Measurements from ENCODE around the gene MYRF. TPM values are rescaled to one million over a fixed set of nuclear protein-coding genes. Genes with fewer than 3 reads are reported as not detected.

Gene MYRF
- total and polyA plus RNA-seq, 11 donors = 0.11 to 41.2 (median 0.25) TPM; not detected in 2

DNA sequence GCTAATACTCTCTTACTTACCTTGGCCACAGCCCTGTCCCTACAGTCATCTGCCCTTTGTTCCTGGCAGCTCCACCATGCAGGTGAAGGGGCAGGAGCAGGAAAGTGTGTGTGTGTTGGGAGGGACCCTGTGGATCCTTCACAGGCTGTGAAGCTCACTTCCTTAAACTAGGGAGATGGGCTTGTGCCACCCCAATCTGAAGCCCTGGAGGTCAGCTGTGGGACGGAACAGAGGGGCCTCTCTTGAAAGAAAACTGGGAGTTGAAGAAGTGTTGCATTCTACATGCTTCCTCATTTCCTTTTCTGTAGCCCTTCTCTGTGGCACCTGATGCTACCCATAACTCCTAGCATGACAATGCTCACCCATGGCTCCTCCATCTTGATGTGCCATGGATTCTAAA lies 52.7 kb downstream of the MYRF start:
- intact Hi-C loops (cut with DNase I) = no loop called here
- H3K9me3 ChIP-seq = no peaks in the 10 kb centered on the region
- H3K36me3 ChIP-seq = peaks cover 0 to 82% (median 59%) of the 10 kb centered on the region in 9 donors
- peaks cover 0 to 7% (median 0%) of the 10 kb centered on the region in 12 donors for H3K4me1 ChIP-seq
- no peak overlapping the region for H3K4me3 ChIP-seq
- DNase-seq (no peak), ATAC-seq (no peak)
- 75 to 100% (median 98%) methylated on average over 1 of the region's 1 CpG for WGBS, 4 donors
- no peak overlapping the region for H3K27ac ChIP-seq
- no peak for TF ChIP-seq POLR2A (IDR thresholded peaks at IDR 0.05)
- TF ChIP-seq, protein P1, sequence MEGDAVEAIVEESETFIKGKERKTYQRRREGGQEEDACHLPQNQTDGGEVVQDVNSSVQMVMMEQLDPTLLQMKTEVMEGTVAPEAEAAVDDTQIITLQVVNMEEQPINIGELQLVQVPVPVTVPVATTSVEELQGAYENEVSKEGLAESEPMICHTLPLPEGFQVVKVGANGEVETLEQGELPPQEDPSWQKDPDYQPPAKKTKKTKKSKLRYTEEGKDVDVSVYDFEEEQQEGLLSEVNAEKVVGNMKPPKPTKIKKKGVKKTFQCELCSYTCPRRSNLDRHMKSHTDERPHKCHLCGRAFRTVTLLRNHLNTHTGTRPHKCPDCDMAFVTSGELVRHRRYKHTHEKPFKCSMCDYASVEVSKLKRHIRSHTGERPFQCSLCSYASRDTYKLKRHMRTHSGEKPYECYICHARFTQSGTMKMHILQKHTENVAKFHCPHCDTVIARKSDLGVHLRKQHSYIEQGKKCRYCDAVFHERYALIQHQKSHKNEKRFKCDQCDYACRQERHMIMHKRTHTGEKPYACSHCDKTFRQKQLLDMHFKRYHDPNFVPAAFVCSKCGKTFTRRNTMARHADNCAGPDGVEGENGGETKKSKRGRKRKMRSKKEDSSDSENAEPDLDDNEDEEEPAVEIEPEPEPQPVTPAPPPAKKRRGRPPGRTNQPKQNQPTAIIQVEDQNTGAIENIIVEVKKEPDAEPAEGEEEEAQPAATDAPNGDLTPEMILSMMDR (IDR thresholded peaks at IDR 0.05) = no peak
- H3K27me3 ChIP-seq = no peaks in the 10 kb centered on the region

DNA sequence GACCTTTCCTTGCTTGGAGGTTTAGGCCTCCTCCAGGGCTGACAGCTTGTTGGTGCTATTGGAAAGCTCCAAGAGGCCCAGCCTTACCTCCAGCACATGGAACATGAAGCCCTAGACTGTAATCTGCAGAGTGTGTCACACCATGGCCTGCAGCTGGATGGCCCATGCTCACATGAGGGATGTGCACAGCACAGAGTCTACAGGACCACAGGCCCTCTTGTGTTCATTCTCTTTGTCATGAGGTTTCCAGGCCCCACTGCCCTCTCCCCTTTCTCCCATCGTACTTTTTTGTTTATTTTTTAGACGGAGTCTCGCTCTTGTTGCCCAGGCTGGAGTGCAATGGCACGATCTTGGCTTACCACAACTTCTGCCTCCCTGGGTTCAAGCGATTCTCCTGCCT lies 54.3 kb downstream of the MYRF start:
- Histone ChIP-seq H3K27me3 (no peaks in the 10 kb centered on the region), H3K9me3 (no peaks in the 10 kb centered on the region), H3K4me1 (peaks cover 0 to 7% (median 0%) of the 10 kb centered on the region in 12 donors), H3K36me3 (peaks cover 0 to 96% (median 75%) of the 10 kb centered on the region in 9 donors), H3K4me3 (no peak overlapping the region), H3K27ac (no peak overlapping the region)
- DNase-seq (no peak), ATAC-seq (no peak)
- TF ChIP-seq, protein P1 (IDR thresholded peaks at IDR 0.05) = no peak
- TF ChIP-seq POLR2A (IDR thresholded peaks at IDR 0.05) = no peak
- intact Hi-C loops (cut with DNase I) = no loop called here
- WGBS, 4 donors = 91 to 96% (median 94%) methylated on average over 5 of the region's 5 CpGs

DNA sequence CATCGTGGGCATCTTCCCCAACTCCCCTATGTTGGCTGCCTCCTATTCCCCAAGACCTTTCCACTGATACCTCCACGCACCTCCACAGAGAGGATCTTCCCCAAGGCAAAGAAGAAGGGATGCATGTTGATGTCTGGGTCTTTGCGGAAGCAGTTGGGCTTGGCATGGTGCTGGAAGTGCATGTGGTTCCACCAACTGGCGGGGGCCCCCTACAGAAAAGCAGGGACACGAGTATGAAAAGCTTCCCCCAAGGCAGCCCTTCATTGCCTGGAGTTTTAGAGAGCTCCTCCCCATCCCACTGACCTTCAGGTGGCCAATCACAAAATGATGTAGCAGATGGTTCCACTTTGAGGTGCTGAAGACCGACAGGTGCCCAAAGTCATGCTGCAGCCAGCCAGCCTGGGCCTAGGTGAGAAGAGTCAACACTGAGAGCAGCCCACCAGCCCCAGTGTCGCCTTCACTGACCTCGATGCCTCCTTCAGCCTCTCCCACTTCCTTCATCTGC lies 58.3 kb downstream of the MYRF start:
- no peak for ATAC-seq
- 87 to 95% (median 91%) methylated on average over 8 of the region's 8 CpGs for WGBS, 4 donors
- Histone ChIP-seq H3K36me3 (peaks cover 0 to 70% (median 55%) of the 10 kb centered on the region in 9 donors), H3K27me3 (no peaks in the 10 kb centered on the region), H3K9me3 (no peaks in the 10 kb centered on the region), H3K27ac (no peak overlapping the region), H3K4me1 (peaks cover 0 to 7% (median 3%) of the 10 kb centered on the region in 12 donors), H3K4me3 (no peak overlapping the region)
- TF ChIP-seq, protein P1 (IDR thresholded peaks at IDR 0.05) = no peak
- TF ChIP-seq POLR2A (IDR thresholded peaks at IDR 0.05) = no peak
- no peak for DNase-seq
- intact Hi-C loops (cut with DNase I) = loop anchor here in 3 of 10 donors (5.0 to 10.0 kb wide), 4 partner anchors 52 to 277 kb away; no protein-coding TSS in a partner anchor

DNA sequence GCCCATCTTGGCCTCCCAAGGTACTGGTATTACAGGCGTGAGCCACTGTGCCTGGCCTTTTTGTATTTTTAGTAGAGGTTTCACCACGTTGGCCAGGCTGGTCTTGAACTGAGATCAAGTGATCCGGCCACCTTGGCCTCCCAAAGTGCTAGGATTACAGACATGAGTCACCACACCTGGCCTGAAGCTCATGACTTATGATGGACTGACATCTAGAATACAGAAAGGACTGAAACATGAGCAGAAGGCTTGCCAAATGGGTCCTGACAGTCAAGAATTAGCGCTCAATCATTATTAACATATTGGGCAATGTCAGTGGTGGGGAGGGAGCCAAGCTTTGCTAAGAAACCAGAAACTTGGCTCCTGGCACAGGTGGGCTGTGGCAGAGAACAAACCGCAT lies 59.4 kb downstream of the MYRF start:
- 77 to 95% (median 94%) methylated on average over 5 of the region's 5 CpGs for WGBS, 4 donors

More for the DNA sequence above, 59.4 kb downstream of the MYRF start:
- TF ChIP-seq, protein P1 (IDR thresholded peaks at IDR 0.05) = no peak
- no peak for TF ChIP-seq POLR2A (IDR thresholded peaks at IDR 0.05)
- ATAC-seq = no peak
- intact Hi-C loops (cut with DNase I) = loop anchor here in 3 of 10 donors (5.0 to 10.0 kb wide), 4 partner anchors 50 to 275 kb away; no protein-coding TSS in a partner anchor
- Histone ChIP-seq H3K4me1 (peaks cover 0 to 18% (median 4%) of the 10 kb centered on the region in 12 donors), H3K9me3 (no peaks in the 10 kb centered on the region), H3K27me3 (no peaks in the 10 kb centered on the region), H3K4me3 (no peak overlapping the region), H3K36me3 (peaks cover 0 to 61% (median 48%) of the 10 kb centered on the region in 9 donors), H3K27ac (no peak overlapping the region)
- no peak for DNase-seq

All from heart left ventricle (tissue), 16 donors.